Spleen (tissue), 7 donors: ENCODE measurements around the gene ATG16L1.

Experiments used
- POLR2A ChIP-seq, 3 donors: fragments of 450-650 bp; IDR thresholded peaks; one replicate each; pipeline ENCODE4 v1.5.1; 2017; ENCODE audit warnings: antibody characterized with exemption in 3 of 3, mild to moderate bottlenecking in 1 of 3
- TF ChIP-seq, protein P1 (sequence below), 11 experiments: fragments of 200-600 bp in 7 of 11; fragments of 450-650 bp in 4 of 11; sonication (generic) in 4 of 11; IDR thresholded peaks in 8 of 11; conservative IDR thresholded peaks in 3 of 11; 1 replicate in 7 of 11; 2 replicates in 4 of 11; pipeline versions ENCODE4 v1.4.0 to v1.8.0; 2016 to 2021; ENCODE audit warnings: antibody characterized with exemption in 11 of 11, inconsistent platforms in 4 of 11, mild to moderate bottlenecking in 1 of 11
- donor health status: DM: no; HTN: no; CAD: no; lungs with moderate emphysema.
- donor health status: DM: no; HTN: no; CAD: no.
- donor health status: DM: no; HTN: no; CAD: no.

DNA sequence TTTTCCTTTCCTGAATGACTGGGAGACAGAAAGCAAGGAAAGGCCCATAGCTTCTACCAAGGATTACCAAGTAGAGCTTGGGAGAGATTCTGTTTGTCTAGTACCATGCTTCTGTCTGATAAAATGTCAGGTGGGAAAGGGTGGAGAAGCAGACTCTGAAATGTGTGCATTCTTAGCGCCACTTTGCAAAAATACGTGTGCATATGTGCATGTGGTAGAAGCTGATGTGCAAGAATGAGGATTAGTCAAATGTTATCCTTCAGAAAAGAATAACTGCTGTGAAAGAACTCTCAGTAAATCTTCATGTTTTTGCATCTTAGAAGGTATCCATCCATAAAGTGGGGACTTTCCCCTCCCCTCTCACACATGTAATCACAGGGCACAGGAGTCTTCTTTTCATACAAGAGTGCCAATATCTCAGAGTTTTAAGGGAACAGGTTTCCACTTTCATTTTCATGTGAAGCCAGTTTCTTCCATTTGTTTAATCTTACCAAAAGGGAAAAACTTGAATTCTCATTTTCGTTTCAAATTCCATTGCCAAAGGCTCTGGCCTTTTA is 87.4 kb downstream of the ATG16L1 start:
- no peak for TF ChIP-seq POLR2A (IDR thresholded peaks at IDR 0.05)
- TF ChIP-seq, protein P1, sequence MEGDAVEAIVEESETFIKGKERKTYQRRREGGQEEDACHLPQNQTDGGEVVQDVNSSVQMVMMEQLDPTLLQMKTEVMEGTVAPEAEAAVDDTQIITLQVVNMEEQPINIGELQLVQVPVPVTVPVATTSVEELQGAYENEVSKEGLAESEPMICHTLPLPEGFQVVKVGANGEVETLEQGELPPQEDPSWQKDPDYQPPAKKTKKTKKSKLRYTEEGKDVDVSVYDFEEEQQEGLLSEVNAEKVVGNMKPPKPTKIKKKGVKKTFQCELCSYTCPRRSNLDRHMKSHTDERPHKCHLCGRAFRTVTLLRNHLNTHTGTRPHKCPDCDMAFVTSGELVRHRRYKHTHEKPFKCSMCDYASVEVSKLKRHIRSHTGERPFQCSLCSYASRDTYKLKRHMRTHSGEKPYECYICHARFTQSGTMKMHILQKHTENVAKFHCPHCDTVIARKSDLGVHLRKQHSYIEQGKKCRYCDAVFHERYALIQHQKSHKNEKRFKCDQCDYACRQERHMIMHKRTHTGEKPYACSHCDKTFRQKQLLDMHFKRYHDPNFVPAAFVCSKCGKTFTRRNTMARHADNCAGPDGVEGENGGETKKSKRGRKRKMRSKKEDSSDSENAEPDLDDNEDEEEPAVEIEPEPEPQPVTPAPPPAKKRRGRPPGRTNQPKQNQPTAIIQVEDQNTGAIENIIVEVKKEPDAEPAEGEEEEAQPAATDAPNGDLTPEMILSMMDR (IDR thresholded peaks at IDR 0.05 in 8 of 11, conservative IDR thresholded peaks at IDR 0.05 in 3 of 11): no peak
